Measurements from ENCODE around the gene ZNF775. TPM values are rescaled to one million over a fixed set of nuclear protein-coding genes. Genes with fewer than 3 reads are reported as not detected.

The ZNF775 gene
- total RNA-seq, 2 experiments from 2014 or later = 3.9 to 5.1 TPM

- Mint-ChIP-seq H3K9me3 (ENCODE audit: low read depth) (no peaks in the 10 kb centered on the region), H3K4me1 (peaks cover 19% of the 10 kb centered on the region), H3K27ac (no peak overlapping the region), H3K27me3 (peaks cover 3% of the 10 kb centered on the region), H3K4me3 (no peak overlapping the region), H3K36me3 (ENCODE audit: low read depth) (no peaks in the 10 kb centered on the region)
- ChIA-PET CTCF (interaction anchor here (1.2 kb wide), 1 partner anchor 324 kb away, joined by 3 read pairs; no protein-coding TSS in a partner anchor), POLR2A (no interaction called here)
- ATAC-seq = no peak
- intact Hi-C loops (cut with DNase I, micrococcal nuclease) = no loop called here
- no peak for DNase-seq
Observed at GRCh38 chr7:150435047-150435389, 55.9 kb downstream of the ZNF775 start.

GRCh38 chr7:150435390-150436073 lies 56.4 kb downstream of the ZNF775 start:
- ChIA-PET POLR2A (no interaction called here), CTCF (interaction anchor here (1.2 kb wide), 1 partner anchor 324 kb away, joined by 3 read pairs; no protein-coding TSS in a partner anchor)
- no peaks in the 10 kb centered on the region for H3K9me3 Mint-ChIP-seq (ENCODE audit: low read depth)
- H3K4me3 Mint-ChIP-seq = no peak overlapping the region
- intact Hi-C loops (cut with DNase I, micrococcal nuclease) = no loop called here
- no peak overlapping the region for H3K27ac Mint-ChIP-seq
- ATAC-seq (no peak), DNase-seq (no peak)
- peaks cover 24% of the 10 kb centered on the region for H3K4me1 Mint-ChIP-seq
- H3K36me3 Mint-ChIP-seq (ENCODE audit: low read depth) = no peaks in the 10 kb centered on the region
- peaks cover 3% of the 10 kb centered on the region for H3K27me3 Mint-ChIP-seq

- ATAC-seq = peak; percentile 89
- peaks cover 10% of the 10 kb centered on the region for H3K9me3 Mint-ChIP-seq (ENCODE audit: low read depth)
- peaks cover 24% of the 10 kb centered on the region for H3K4me1 Mint-ChIP-seq
- intact Hi-C loops (cut with DNase I, micrococcal nuclease) = loop anchor here in 1 of 2 experiments (10.0 kb wide), 1 partner anchor 445 kb away; no protein-coding TSS in a partner anchor
- no peaks in the 10 kb centered on the region for H3K27me3 Mint-ChIP-seq
- peaks cover 3% of the 10 kb centered on the region for H3K36me3 Mint-ChIP-seq (ENCODE audit: low read depth)
- no peak for DNase-seq
- H3K4me3 Mint-ChIP-seq = no peak overlapping the region
- POLR2A ChIA-PET = interaction anchor here (0.9 kb wide), 1 partner anchor 315 kb away, joined by 3 read pairs; no protein-coding TSS in a partner anchor
- H3K27ac Mint-ChIP-seq = peak overlapping the region; percentile 17
- CTCF ChIA-PET = interaction anchor here (0.7 to 1.3 kb wide), 4 partner anchors 11 to 182 kb away, joined by 3 to 4 read pairs (median 3); no protein-coding TSS in a partner anchor
Observed at GRCh38 chr7:150439967-150440366, 60.8 kb downstream of the ZNF775 start.

GRCh38 chr7:150441524-150441923 lies 62.4 kb downstream of the ZNF775 start:
- peaks cover 26% of the 10 kb centered on the region for H3K4me1 Mint-ChIP-seq
- intact Hi-C loops (cut with DNase I, micrococcal nuclease) = loop anchor here in 1 of 2 experiments (10.0 kb wide), 1 partner anchor 443 kb away; no protein-coding TSS in a partner anchor
- ChIA-PET CTCF (no interaction called here), POLR2A (no interaction called here)
- H3K36me3 Mint-ChIP-seq (ENCODE audit: low read depth) = peaks cover 3% of the 10 kb centered on the region
- no peak overlapping the region for H3K27ac Mint-ChIP-seq
- peaks cover 10% of the 10 kb centered on the region for H3K9me3 Mint-ChIP-seq (ENCODE audit: low read depth)
- ATAC-seq = no peak
- H3K27me3 Mint-ChIP-seq = no peaks in the 10 kb centered on the region
- no peak overlapping the region for H3K4me3 Mint-ChIP-seq
- DNase-seq = no peak

GRCh38 chr7:150442811-150443210 lies 63.7 kb downstream of the ZNF775 start:
- CTCF ChIA-PET = no interaction called here
- no peak overlapping the region for H3K27ac Mint-ChIP-seq
- peaks cover 3% of the 10 kb centered on the region for H3K36me3 Mint-ChIP-seq (ENCODE audit: low read depth)
- peaks cover 10% of the 10 kb centered on the region for H3K9me3 Mint-ChIP-seq (ENCODE audit: low read depth)
- no peaks in the 10 kb centered on the region for H3K27me3 Mint-ChIP-seq
- H3K4me1 Mint-ChIP-seq = peaks cover 37% of the 10 kb centered on the region
- POLR2A ChIA-PET = no interaction called here
- DNase-seq = no peak
- intact Hi-C loops (cut with DNase I, micrococcal nuclease) = loop anchor here in 1 of 2 experiments (10.0 kb wide), 1 partner anchor 442 kb away; no protein-coding TSS in a partner anchor
- no peak overlapping the region for H3K4me3 Mint-ChIP-seq
- no peak for ATAC-seq

GRCh38 chr7:150443793-150444540 lies 64.8 kb downstream of the ZNF775 start:
- Mint-ChIP-seq H3K9me3 (ENCODE audit: low read depth) (peaks cover 10% of the 10 kb centered on the region), H3K4me3 (no peak overlapping the region), H3K4me1 (peaks cover 49% of the 10 kb centered on the region), H3K27ac (no peak overlapping the region), H3K27me3 (no peaks in the 10 kb centered on the region), H3K36me3 (ENCODE audit: low read depth) (peaks cover 3% of the 10 kb centered on the region)
- intact Hi-C loops (cut with DNase I, micrococcal nuclease) = loop anchor here in 1 of 2 experiments (10.0 kb wide), 1 partner anchor 441 kb away; no protein-coding TSS in a partner anchor
- ChIA-PET POLR2A (no interaction called here), CTCF (no interaction called here)
- DNase-seq = no peak
- no peak for ATAC-seq

- H3K27ac Mint-ChIP-seq = no peak overlapping the region
- ATAC-seq (no peak), DNase-seq (no peak)
- H3K9me3 Mint-ChIP-seq (ENCODE audit: low read depth) = peaks cover 10% of the 10 kb centered on the region
- peaks cover 3% of the 10 kb centered on the region for H3K36me3 Mint-ChIP-seq (ENCODE audit: low read depth)
- peaks cover 49% of the 10 kb centered on the region for H3K4me1 Mint-ChIP-seq
- no peak overlapping the region for H3K4me3 Mint-ChIP-seq
- CTCF ChIA-PET = no interaction called here
- intact Hi-C loops (cut with DNase I, micrococcal nuclease) = loop anchor here (5.0 to 10.0 kb wide), 4 partner anchors 222 to 440 kb away; partner anchors contain the start of gene GIMAP2 (in 1 of the 2)
- POLR2A ChIA-PET = no interaction called here
- no peaks in the 10 kb centered on the region for H3K27me3 Mint-ChIP-seq
Observed at GRCh38 chr7:150444674-150445365, 65.7 kb downstream of the ZNF775 start.

- ChIA-PET POLR2A (interaction anchor here (0.7 to 1.9 kb wide), 2 partner anchors 35 to 309 kb away, joined by 3 to 9 read pairs; no protein-coding TSS in a partner anchor), CTCF (interaction anchor here (0.6 to 1.4 kb wide), 8 partner anchors 40 to 815 kb away, joined by 3 to 5 read pairs (median 4); no protein-coding TSS in a partner anchor)
- Mint-ChIP-seq H3K9me3 (ENCODE audit: low read depth) (peaks cover 7% of the 10 kb centered on the region), H3K27me3 (no peaks in the 10 kb centered on the region), H3K36me3 (ENCODE audit: low read depth) (peaks cover 3% of the 10 kb centered on the region), H3K4me1 (peaks cover 47% of the 10 kb centered on the region), H3K27ac (peak overlapping the region; percentile 79), H3K4me3 (no peak overlapping the region)
- intact Hi-C loops (cut with DNase I, micrococcal nuclease) = loop anchor here (5.0 to 10.0 kb wide), 4 partner anchors 221 to 438 kb away; partner anchors contain the start of gene GIMAP2 (in 1 of the 2)
- ATAC-seq (peak; percentile 21), DNase-seq (peak; percentile 49)
Observed at GRCh38 chr7:150446288-150446938, 67.3 kb downstream of the ZNF775 start.

Other genes starting within 250 kb of the ZNF775 start
- 10 to 100 TPM; 13.0 to 17.4 TPM for gene LRRC61, start 56.0 kb upstream of the ZNF775 start, total RNA-seq
- gene ACTR3C, start 55.8 kb upstream of the ZNF775 start, total RNA-seq = 1 to 10 TPM; 3.2 to 4.7 TPM
- not detected for gene RARRES2, start 37.7 kb upstream of the ZNF775 start, total RNA-seq
- 10 to 100 TPM; 48.2 to 55.6 TPM for gene REPIN1, start 10.5 kb upstream of the ZNF775 start, total RNA-seq
- 1 to 10 TPM; 7.7 to 9.6 TPM for gene GIMAP8, start 71.3 kb downstream of the ZNF775 start, total RNA-seq
- 10 to 100 TPM; 34.5 to 36.9 TPM for gene GIMAP7, start 135.5 kb downstream of the ZNF775 start, total RNA-seq
- gene GIMAP4, start 188.1 kb downstream of the ZNF775 start, total RNA-seq = 100 to 1,000 TPM; 109 to 135 TPM

Data from activated CD4-positive, alpha-beta T cell treated with anti-CD3 and anti-CD28 coated beads for 36 hours (primary cell).